Measurements from ENCODE around the gene LRRC1.

- TF ChIP-seq CTCF (conservative IDR thresholded peaks at IDR 0.05) = no peak
- TF ChIP-seq ZFX (IDR thresholded peaks at IDR 0.05) = no peak
Measured at GRCh38 chr6:53879608-53880007, 84.8 kb downstream of the LRRC1 start.

Data from C4-2B (cell line).